T-helper 9 cell (primary cell): ENCODE measurements around the gene LPP.

Experiments
- DNase-seq: peaks from one replicate; pipeline ENCODE4 v3.0.0-alpha.2; 2020

Gene LPP

DNA sequence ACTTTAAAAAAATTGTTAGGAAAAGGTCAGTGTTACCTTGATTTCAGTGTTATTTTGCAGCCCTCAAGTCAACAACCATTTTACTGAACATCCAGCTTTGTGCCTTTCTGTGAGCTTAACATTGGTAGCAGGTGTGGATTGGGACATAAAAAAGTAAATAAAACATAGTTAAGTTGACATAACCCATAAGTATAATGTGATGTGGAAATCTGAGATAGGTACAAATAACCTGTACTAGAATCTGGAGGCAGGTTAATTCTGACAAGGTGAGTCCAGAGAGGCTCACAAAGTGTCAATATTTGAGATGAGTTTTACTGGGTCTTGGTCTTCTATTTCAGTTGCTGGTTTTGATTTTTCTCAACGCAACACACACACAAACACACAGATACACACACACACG lies 151.3 kb downstream of the LPP start:
- no peak for DNase-seq

DNA sequence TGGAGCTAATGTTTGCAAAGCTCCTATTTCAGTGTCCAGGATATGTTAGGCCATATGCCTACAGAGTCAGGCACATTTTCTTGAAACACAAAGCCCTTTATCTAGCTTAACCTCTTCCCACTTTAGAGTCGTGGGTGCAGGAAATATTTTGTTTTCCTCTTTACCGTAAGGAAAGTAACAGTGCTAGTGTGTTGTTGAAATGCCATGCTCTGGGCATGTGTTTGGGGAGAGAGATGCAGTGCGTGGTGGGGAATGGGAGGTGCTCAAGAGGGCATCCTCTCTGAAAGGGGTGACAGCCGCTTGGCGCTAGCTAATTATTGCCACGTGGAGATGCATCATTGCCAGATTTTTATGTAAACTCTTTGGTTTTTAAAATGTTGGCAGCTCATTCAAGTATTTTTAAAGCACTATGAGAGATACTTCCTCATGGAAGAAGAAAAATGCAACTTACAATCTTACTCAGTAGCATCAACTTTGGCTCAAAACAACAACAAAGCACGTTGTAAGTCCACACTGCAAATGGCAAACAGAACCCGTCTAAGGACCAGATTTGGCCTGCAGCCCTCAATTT lies 152.6 kb downstream of the LPP start:
- no peak for DNase-seq

DNA sequence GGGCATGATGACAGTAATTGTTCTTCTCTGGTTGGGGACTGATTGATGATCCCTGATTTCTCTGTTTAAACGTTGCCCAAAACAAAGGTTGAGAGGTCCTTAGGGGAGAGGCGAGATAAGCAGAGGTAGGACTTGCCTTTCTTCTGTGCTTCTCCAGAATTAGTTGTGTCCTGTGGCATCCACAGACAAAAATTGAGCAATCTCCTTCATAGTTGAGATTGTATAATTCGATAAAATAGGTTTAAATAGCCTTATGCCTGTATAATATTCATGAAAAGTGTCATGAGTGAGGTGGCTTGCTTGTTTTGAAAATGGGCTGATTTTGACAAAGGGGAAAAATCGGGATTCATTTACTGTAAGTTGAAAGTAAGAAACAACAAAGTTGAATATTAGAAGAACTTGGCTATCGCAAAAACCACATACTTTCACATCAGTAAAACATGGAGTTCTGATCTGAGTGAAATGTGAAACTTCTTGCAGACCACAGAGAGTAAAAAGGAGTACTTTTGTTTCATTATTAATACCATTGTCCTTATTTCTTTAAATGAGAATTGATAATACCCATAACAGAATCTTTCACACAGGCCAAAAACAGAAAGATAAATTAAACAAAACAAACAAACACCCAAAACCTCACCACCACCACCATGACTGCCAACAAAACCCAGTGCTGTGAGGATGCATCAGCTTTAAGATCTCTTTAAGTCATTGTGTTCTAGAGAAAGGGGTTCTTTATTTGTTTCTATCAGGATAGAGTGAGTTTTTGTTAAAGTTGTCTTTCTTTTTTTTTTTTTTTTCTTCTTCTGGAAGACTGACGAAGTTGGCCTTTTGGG lies 155.7 kb downstream of the LPP start:
- no peak for DNase-seq

DNA sequence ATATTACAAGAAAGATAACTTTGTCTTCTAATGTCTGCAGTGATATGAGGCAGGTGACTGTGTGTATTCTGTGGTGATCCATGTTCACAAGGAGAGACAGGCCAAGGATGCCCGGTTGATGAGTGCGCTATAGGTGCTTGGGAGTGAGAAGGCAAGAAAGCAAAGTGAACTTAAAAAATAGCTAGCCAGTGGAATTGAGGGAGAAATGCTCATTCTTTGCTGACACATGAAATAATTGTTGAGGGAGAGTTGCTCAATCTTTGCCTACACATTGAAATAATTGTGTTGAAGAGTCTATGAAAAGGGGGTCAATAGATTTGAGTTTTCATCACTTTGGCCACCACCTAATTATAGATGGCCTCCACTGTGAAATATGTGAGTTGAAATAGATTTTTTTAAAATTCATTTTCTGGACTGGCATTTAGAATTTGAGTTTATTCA lies 156.3 kb downstream of the LPP start:
- DNase-seq: no peak

DNA sequence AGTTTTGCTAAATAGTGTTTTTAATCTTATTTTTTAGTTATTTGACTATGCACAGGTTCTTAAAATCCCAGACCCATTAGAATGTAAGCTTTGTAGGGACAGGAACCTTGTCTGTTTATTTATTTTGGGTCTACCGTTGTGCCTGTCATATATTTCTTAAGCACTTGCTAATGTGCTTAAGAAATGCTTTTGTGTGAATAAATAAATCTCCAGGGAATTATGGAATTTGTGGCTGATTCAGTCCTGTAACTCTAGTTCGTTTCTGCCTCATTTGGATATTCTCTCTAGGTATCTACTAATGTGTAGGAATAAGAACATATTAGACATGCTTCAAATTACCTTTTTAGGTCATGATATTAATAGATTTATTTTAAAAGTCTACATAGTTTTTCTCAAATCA lies 161.6 kb downstream of the LPP start:
- DNase-seq: no peak

DNA sequence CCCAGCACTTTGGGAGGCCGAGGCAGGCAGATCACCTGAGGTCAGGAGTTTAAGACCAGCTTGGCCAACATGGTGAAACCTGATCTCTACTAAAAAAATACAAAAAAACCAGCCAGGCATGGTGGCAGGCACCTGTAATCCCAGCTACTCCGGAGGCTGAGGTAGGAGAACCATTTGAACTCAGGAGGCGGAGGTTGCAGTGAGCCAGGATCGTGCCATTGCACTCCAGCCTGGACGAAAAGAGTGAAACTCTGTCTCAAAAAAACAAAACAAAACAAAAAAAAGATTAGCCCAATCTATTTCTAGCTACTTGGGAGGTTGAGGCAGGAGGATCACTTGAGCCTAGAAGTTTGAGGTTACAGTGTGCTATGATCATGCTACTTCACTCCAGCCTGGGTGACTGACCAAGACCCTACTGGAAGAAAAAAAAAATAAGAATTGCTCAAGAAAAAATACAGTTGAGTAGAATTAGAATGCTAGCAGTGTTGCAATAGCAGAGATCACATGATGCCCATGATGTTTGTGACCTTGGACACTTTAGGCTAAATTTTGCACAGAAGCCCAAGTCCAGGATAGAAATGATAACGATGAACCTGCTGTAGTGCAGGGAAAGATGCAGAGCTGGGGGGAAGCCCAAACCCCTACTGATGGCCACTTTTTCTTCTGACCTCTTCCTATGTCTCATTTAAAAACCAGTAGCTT lies 162.2 kb downstream of the LPP start:
- DNase-seq: no peak

DNA sequence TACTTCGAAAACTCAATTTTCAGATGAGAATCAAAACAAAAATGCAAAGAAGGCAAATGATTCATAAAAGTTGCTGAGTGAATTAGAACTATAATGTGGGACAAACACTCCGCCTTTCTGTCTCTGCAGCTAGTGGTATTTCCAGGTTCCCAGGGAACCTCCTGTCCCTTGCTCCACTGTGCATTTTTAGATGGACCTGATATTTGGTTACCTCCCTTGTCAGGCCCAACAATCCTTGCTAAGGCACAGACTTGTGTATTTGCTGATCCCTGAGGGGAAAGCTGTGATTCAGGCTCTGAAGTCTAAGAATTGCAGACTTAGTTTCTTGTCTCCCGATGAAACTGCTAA lies 162.7 kb downstream of the LPP start:
- no peak for DNase-seq

DNA sequence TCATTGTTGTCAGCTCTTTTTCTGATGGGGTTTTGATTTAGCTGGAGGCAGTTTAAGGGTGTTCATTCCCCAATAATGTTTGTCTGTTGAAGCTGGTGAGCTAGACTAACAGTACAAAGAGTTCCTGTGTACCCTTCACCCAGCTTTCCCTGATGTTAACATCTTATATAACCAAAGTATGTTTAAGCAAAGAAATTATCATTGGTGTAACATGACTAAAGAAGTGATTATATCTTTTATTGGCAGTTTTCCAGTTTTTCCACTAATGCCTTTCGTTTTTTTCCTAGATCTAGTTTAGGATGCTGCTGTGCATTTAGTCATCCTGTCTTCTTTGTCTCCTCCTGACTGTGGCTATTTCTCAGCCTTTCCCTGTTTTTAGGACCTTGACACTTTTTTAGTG lies 165.6 kb downstream of the LPP start:
- DNase-seq: no peak

DNA sequence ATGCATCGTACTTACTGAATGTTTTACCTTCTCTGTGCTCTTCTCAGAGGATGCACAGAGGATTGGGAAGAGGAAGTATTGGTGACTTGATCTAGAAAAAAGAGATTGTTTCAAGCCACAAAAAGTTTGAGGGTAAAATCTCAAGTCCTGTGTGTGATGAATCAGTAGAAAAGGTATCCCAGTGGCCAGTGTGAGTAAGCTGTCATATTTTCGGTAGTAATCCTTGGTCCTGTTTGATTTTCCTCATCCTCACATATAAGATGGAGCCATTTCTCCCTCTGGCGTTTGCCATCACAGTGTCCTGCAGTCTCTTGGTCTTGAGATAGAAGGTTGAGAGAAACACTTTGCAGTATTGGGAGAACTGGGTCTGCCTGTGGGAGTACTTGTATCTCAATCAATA lies 166.8 kb downstream of the LPP start:
- no peak for DNase-seq

DNA sequence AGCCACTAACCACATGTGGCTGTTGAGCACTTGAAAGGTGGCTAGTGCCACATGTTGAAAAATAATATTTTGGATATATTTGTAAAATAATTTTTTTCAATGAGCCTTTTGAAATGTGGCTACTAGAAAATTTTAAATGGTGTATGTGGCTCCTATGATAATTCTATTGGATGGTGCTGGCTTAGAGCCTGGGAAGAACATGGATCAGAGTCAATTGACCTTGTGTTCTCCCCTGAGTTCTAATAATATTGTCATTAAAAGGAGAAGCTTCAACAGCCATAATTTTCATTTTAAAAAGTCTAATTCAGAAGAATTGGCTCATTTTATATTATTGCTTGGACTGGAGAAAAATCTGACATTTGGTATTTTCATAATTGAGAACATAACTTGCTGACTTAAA lies 167.3 kb downstream of the LPP start:
- DNase-seq: no peak

DNA sequence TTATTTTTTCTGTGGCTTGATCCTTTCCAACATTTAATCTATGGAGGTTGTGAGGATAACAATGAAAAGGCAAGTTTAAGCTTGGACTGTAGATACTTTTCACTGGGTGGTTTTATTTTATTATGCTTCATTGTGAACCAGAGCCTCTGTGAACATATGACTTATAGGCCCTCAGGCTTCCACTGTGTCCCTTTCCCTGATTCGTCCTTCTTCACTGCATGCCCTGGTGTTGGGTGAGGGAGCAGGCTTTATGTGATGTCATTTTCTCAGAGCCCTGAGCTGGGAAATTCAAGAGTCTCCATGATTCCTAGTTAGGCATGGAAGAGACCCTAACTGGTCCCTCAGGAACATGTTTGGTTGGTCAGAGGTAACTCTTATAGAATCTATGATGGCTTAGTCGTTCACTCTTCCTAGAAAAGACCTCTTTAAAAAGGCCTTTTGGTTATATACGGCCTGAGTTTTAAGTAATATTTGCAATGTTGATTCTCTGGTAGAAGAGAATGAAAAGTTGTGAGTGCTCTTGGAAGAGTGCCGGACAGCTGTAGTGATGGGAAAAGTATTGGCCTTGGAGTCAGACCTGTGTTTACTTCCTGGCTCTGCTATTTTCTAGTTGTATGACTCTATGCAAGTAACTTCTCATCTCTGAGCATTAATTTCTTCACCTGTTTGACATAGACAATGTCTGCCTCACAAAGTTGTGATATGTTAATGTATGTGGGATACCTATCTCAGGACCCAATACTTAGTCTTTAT lies 168.4 kb downstream of the LPP start:
- DNase-seq: no peak

DNA sequence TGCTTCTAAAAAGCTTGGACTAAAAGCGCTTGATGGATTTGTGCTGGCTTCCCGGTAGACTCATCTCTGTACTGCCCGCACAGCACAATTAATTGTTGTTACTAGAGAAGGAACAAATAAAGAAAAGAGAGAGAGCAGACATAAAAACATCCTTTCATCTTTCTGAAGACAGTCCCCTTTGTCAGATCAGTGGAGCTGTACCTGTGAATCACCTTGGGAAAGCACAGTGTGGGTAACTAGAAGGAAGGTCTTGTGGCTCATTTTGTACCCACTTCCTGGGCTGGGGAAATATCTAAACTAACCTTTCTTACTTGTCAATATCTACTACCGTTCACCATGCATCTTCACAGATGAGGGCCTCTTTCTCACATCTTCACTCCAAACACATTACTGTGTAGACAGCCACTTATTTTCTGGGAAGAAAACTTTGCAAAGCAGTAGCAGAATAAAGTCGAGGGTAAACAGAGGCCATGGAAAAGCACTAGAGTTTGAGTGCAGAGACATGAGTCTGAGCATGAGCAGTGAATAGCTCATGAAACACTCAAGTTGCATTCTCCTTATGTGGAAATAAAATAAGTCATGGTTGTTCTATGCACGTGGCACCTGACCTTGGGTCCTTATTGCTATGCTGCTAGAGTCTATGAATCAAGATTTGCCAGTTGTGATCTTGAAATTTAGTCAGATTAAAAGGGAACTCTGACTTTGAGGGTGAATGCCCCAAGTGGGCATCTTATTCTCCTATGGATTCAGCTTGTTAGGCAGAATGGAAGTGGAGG lies 169.3 kb downstream of the LPP start:
- peak; percentile 2 for DNase-seq

DNA sequence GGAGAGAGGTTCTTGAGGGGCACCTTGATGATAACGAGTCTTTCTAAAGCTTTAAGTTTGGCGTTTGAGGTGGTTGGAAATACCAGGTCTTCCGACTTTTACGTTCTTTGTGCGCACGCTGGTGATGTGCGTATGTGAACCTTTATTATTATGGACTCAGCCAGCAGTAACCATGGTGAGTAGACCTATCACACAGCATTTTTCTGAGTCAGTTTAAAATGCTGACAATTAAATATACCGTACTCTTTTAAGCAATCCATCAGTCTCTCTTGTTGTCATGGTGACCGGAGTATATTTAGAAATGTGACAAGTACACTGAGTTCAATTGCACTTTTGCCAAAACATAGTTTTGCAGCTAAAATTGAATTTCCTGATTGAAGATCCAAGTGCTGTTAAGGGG lies 172.2 kb downstream of the LPP start:
- no peak for DNase-seq

DNA sequence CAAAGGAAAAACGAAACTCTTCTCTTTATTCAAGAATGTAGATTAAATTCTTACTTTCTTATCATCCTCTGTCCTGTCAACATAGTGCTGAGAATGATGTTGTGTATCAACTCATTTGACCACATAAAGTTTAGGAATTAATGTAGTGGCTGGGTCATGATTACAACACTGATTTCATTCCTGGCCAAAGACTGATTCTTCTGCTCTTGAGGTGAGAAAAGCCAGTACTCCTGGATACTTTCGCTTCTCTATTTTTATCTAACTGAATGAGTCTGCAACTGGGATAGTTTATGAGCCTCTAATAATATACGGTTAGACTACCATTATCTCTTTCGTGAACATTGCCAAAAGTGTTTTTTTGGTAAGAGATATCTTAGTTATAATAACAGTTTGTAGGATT lies 173.0 kb downstream of the LPP start:
- no peak for DNase-seq

DNA sequence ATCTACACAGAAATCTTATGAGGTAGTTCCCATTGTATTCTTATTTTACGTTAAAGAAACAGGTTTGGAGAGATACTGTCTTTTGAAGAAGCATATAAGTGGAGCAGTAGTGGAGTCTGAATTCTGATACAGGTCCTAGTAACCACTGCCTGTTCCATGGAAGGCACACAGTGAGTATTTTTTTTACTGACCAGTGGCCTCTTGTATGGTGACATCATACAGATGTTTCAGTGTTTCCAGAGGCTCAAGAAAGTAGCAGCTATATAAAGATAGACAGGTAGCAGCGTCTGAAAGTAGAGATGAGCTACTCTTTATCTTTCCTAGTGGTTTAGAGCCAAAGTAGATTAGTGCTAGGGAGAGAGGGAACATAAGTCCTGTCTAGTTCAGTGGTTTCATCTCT lies 173.5 kb downstream of the LPP start:
- DNase-seq: no peak

DNA sequence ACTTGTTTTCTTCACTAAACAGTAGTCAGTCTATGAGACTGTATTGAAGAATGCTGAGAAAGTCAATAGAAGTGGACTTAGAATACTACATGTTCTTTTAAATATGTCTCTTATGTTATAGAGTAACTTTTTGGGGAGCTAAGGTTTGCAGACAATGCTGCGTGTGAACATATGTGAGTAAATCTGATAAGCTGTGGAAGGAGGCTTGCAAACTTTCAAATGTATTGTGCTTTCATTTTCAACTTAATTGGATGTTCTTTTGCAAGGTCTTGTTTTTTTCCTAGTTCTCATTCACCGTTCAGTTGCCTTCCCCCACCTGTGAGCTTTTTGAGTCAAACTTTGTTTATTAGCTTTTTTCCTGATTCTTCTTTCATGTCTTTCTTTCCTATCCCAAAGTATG lies 176.2 kb downstream of the LPP start:
- DNase-seq: no peak

DNA sequence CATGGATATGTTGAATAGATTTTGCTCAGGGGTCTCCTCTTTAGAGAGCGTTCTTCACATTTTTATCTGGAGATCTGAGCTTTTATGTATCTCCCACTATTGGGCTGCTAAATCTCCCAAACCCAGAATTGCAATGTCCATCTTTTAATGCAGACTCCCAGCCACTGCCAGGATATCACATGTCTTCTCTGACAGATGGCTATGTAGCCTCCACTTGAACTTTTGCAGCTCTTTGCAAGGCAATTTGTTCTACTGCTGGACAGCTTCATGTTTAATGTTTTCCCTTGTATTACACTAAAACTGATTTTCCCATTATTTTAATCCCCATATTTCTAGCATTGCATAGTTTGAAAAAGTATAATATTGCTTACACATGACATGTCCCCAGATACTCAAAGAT lies 177.2 kb downstream of the LPP start:
- no peak for DNase-seq

DNA sequence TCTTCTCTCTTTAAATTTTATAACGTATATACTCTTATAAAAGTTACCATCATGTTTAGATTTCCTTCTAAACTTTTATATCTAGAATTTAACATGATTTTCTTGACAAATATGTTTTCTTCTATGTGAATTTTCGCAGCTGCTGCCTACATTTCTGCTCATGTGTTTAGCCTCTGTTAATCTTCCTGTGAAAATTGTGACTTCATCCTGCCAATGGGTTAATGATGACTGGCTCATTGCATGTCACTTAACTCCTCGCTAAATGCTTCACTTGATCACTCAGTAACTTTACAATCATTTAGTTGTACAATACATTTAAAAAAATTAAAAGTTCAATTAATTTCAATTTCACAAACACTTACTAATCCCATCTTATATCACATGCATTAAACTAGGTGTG lies 178.1 kb downstream of the LPP start:
- DNase-seq: no peak

DNA sequence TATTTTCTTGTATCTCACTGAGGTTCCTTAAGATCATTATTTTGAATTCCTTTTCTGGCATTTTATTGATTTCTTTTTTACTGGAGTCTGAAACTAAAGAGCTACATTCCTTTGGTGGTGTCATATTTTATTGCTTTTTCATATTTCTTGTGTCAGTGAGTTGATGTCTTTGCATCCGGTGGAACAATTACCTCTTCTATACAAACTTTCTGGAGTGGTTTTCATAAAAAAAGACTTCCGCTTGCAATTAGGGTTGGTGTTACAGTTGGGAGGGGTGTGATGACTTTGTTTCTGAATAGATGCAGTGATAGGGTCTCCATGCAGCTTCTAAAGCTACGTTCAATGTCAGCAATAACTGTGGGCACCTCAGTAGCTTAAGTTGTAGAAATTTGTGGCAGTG lies 181.7 kb downstream of the LPP start:
- DNase-seq: no peak

DNA sequence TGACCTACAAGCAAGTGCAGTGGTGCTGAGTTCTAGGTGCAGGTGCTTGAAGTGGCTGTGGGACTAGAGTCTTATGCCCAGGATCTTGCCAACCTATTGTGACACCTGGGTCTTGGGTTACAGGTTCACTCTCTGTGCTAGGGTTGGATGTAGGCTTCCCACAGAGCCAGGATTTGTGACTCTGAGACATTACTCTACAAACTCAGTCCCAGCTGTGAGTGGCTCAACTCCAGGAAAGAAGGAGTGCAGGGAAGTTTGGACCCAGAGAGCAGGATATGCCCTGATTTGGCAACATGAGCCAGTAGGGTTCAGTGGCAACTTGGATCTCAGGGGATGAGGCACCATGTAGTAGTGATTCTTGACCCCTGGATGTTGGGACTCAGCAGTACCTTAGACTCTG lies 182.2 kb downstream of the LPP start:
- no peak for DNase-seq

DNA sequence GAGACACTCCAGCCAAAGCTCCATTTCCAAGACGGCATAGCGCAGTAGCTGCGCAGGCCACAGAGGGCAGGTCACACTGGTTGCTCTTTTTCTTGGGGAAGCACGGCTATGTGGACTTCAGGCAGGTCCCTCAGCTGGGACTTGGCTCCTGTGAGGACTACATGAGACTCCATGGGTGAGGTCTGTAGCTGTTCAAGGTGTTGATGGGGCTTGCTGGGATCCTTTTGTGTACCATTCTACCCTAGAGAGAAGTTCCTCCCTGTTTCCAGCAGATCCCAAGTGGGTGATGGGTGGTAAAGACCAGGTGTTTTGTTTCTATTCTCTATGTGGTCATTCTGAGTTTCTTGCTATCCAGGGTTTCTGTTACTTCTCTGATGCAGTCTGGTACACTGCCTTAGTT lies 183.3 kb downstream of the LPP start:
- DNase-seq: no peak

DNA sequence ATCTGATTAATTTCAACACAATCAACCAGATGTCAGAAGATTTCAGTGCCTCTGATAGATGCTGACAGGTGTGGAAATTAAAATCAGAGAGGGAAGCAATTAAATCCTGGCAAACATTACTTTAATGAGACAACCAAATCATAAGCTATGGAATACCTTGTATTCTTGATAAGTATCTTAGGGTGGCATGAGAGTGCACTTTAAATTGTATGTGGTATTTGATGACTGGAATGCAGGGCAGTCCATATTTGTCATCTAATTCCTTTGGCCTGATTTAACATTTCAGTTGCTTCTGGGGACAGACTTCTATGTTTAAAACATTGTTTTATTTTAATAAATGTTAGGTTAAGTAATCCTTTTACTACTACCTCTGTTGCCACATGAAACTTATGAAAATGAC lies 184.1 kb downstream of the LPP start:
- DNase-seq: no peak
